HepG2 (cell line): ENCODE data around the gene CCS. TPM values are rescaled to one million over a fixed set of nuclear protein-coding genes. Genes with fewer than 3 reads are reported as not detected.
A peak's percentile ranks its signal among the peaks of the same experiment; 100 is the strongest.

Experiments used
- ATAC-seq: fragments of 200-7000 bp; cut with Tn5 transposase; 3 replicates; pipeline ENCODE4 v1.9.1; 2020; ENCODE audit warnings: mild to moderate bottlenecking, moderate library complexity
- BruUV-seq: library from RNA; stranded (reverse); fragments of 400-500 nt; replicated peaks from 2 replicates; lab custom pipeline; 2021; lab: Mats Ljungman, UMichigan
- CTCF ChIA-PET: fragments of 300-600 bp; formaldehyde crosslinking; extraction: SDS; loops from one replicate; lab custom pipeline; 2021; ENCODE audit warnings: low total read pairs, inconsistent platforms, low intra/inter-chr PET ratio; lab: Yijun Ruan, JAX
- POLR2A ChIA-PET: fragments of 350-600 bp; sonication (Branson Sonifier 250); formaldehyde crosslinking; loops from one replicate; lab custom pipeline; 2020; ENCODE audit warnings: antibody characterized with exemption, inconsistent platforms; lab: Yijun Ruan, JAX
- DNase-seq: peaks from one replicate; pipeline ENCODE4 v3.0.0-alpha.2; 2015; ENCODE audit warnings: low spot score
- FAIRE-seq: peaks from 3 replicates; lab custom pipeline; 2011; peaks lifted over from hg19 to GRCh38; lab: Jason Lieb, UNC
- H2AFZ ChIP-seq: one replicate; pipeline ENCODE4 v1.6.1; 2011; ENCODE audit warnings: low read length, inconsistent platforms
- H3K27ac ChIP-seq: fragments of 300-600 bp; 3 replicates; pipeline ENCODE4 v1.8.0; 2011; ENCODE audit warnings: mixed run types, mild to moderate bottlenecking, mixed read lengths, low read length, inconsistent platforms; ENCODE audit not compliant: insufficient read depth; ENCODE audit errors: extremely low read length
- H3K27me3 ChIP-seq, 2 experiments: fragments of 200-600 bp in 1 of 2; 2 replicates in 1 of 2; 3 replicates in 1 of 2; pipeline versions ENCODE4 v1.6.0 to v1.8.0; 2011; ENCODE audit warnings: low read length in 2 of 2, mild to moderate bottlenecking in 2 of 2, moderate library complexity in 2 of 2, inconsistent platforms in 1 of 2; ENCODE audit not compliant: insufficient read depth in 2 of 2, control insufficient read depth in 1 of 2
- H3K36me3 ChIP-seq, 2 experiments: fragments of 200-600 bp in 1 of 2; replicated peaks in 1 of 2; 2 replicates in 1 of 2; 3 replicates in 1 of 2; pipeline versions ENCODE4 v1.5.1 to v1.8.0; 2011; ENCODE audit warnings: low read length in 2 of 2, inconsistent platforms in 1 of 2; ENCODE audit not compliant: insufficient read depth in 2 of 2, control insufficient read depth in 1 of 2
- H3K4me1 ChIP-seq: 2 replicates; pipeline ENCODE4 v1.5.1; 2012; ENCODE audit warnings: low read length, inconsistent platforms; ENCODE audit not compliant: insufficient read depth
- H3K4me2 ChIP-seq: 2 replicates; pipeline ENCODE4 v1.6.0; 2011; ENCODE audit warnings: low read depth, low read length, inconsistent platforms
- H3K4me3 ChIP-seq, 3 experiments: fragments of 200-600 bp in 1 of 3; sonication (generic), shearing (Covaris generic) in 1 of 3; replicated peaks in 1 of 3; 2 replicates each; pipeline ENCODE4 v1.5.1; 2011 to 2016; ENCODE audit warnings: low read length in 3 of 3, inconsistent platforms in 2 of 3, low read depth in 2 of 3, mild to moderate bottlenecking in 2 of 3, control low read depth in 1 of 3, mixed read lengths in 1 of 3; ENCODE audit not compliant: insufficient read depth in 1 of 3
- H3K79me2 ChIP-seq: one replicate; pipeline ENCODE4 v1.6.1; 2011; ENCODE audit warnings: low read length, inconsistent platforms; ENCODE audit not compliant: insufficient read depth
- H3K9ac ChIP-seq: 2 replicates; pipeline ENCODE4 v1.6.0; 2011; ENCODE audit warnings: mild to moderate bottlenecking, low read depth, low read length, inconsistent platforms; ENCODE audit not compliant: insufficient read depth
- H3K9me3 ChIP-seq: 2 replicates; pipeline ENCODE4 v1.5.1; 2012; ENCODE audit warnings: mild to moderate bottlenecking, low read length
- H4K20me1 ChIP-seq: 2 replicates; pipeline ENCODE4 v1.6.0; 2011; ENCODE audit warnings: inconsistent platforms, mild to moderate bottlenecking, low read length, moderate library complexity; ENCODE audit not compliant: insufficient read depth
- AKAP8 ChIP-seq: sonication (generic); formaldehyde crosslinking; IDR thresholded peaks from 2 replicates; pipeline ENCODE4 v1.5.1; 2020; ENCODE audit warnings: mild to moderate bottlenecking, missing genetic modification reagents
- GTF3A ChIP-seq: sonication (generic); formaldehyde crosslinking; conservative IDR thresholded peaks from 2 replicates; pipeline ENCODE4 v1.4.0; 2020; ENCODE audit warnings: mild to moderate bottlenecking, missing genetic modification reagents
- KDM1A ChIP-seq: IDR thresholded peaks from 2 replicates; pipeline ENCODE4 v1.6.1; 2016; ENCODE audit warnings: missing compliant biosample characterization
- MTF2 ChIP-seq: sonication (generic); formaldehyde crosslinking; IDR thresholded peaks from 2 replicates; pipeline ENCODE4 v1.5.0; 2020; ENCODE audit warnings: missing genetic modification reagents, borderline replicate concordance
- NCOA1 ChIP-seq: sonication (generic); formaldehyde crosslinking; IDR thresholded peaks from 2 replicates; pipeline ENCODE4 v1.9.0; 2021; ENCODE audit warnings: missing genetic modification reagents
- POLR2A ChIP-seq, 2 experiments: IDR thresholded peaks; 2 replicates each; pipeline ENCODE4 v1.6.1; 2011; ENCODE audit warnings: low read depth in 2 of 2, low read length in 2 of 2, mild to moderate bottlenecking in 1 of 2, moderate library complexity in 1 of 2; ENCODE audit not compliant: insufficient read depth in 1 of 2
- RBFOX2 ChIP-seq: fragments of 200-400 bp; formaldehyde crosslinking; IDR thresholded peaks from 2 replicates; pipeline ENCODE4 v1.6.1; 2017; ENCODE audit warnings: low read depth, mild to moderate bottlenecking, low read length
- RFX1 ChIP-seq: fragments of 450-650 bp; IDR thresholded peaks from 2 replicates; pipeline ENCODE4 v1.6.1; 2017
- SAP130 ChIP-seq: IDR thresholded peaks from 2 replicates; pipeline ENCODE4 v1.6.1; 2016; ENCODE audit warnings: low read depth
- ZNF558 ChIP-seq: sonication (generic); formaldehyde crosslinking; IDR thresholded peaks from 2 replicates; pipeline ENCODE4 v1.9.0; 2022; ENCODE audit warnings: mild to moderate bottlenecking, missing genetic modification reagents, borderline replicate concordance
- ZSCAN30 ChIP-seq: sonication (generic); formaldehyde crosslinking; IDR thresholded peaks from 2 replicates; pipeline ENCODE4 v1.5.0; 2020; ENCODE audit warnings: mild to moderate bottlenecking, missing genetic modification reagents
- ZZZ3 ChIP-seq: sonication (generic); formaldehyde crosslinking; IDR thresholded peaks from 2 replicates; pipeline ENCODE4 v1.4.0; 2020; ENCODE audit warnings: missing genetic modification reagents, mild to moderate bottlenecking, borderline replicate concordance
- WGBS: methylation state at CpG from one replicate; pipeline ENCODE4 v1.1.6; 2017; ENCODE audit warnings: low lambda C conversion rate; 5-methylcytosine and 5-hydroxymethylcytosine counted together
- in situ Hi-C: cut with HindIII; loops from 2 replicates; pipeline ENCODE4 v1.10.0; 2017; ENCODE audit warnings: low pct_unique_long_range_greater_than_20kb; ENCODE audit not compliant: extremely low pct_ligation_motif_present
- intact Hi-C: fragments of 100-400 bp; cut with micrococcal nuclease; formaldehyde crosslinking; loops from one replicate; pipeline ENCODE4 v1.10.0; 2022; ENCODE audit not compliant: unreplicated experiment
- polyA plus RNA-seq, 8 experiments: library from polyadenylated mRNA; depleted of rRNA in 3 of 8; stranded (reverse) in 7 of 8; unstranded in 1 of 8; fragments of >200 nt; fragmentation: Illumina TruSeq in 4 of 8; extraction: Trizol in 4 of 8; gene quantifications; 2 replicates each; pipeline versions ENCODE4 v1.2.1 to v1.2.3, GENCODE V29; 2011 to 2016; ENCODE audit warnings: low read depth in 4 of 8, missing spikeins in 1 of 8, mixed read lengths in 1 of 8; ENCODE audit not compliant: insufficient read depth in 1 of 8
- total RNA-seq, 5 experiments: library from RNA; depleted of rRNA; stranded (reverse); fragments of >200 nt; fragmentation: Illumina TruSeq; extraction: Trizol; gene quantifications; 2 replicates each; pipeline ENCODE4 v1.2.3, GENCODE V29; 2016; ENCODE audit warnings: low read depth in 1 of 5

CCS gene
- total and polyA plus RNA-seq, 2 of the 13 experiments (the other 11 are each of a cell fraction or from before 2014, with no cell fraction given), result 25.4 to 44.6 TPM

DNA sequence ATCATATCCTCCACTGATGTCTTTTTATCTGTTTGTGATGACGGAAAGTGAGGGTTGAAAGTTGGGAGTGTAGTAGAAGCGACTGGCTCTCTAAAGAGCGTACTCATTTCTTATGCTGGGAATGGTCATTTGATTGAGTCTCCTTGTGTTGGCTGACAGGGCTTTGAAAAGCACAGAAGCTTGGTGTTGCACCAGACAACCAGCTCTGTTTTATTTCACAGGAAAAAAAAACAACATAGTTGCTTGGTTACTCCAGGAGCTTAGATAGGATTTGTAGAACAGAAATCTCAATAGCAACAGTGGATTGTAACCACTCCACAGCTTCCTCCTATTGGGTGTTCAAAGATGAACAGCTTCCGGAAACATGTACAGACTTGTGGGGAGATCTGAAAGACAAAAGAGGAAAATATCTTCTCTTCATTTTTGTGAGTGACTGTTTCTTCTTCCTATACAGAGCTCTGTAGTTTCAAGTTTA is 26.1 kb downstream of the CCS start:
- in situ Hi-C loops (no loop called here), intact Hi-C loops (no loop called here)
- no peak for FAIRE-seq
- Histone ChIP-seq H3K4me1 (peaks cover 66% of the 10 kb centered on the region), H3K27ac (peak overlapping the region; percentile 89), H3K9me3 (no peaks in the 10 kb centered on the region), H3K9ac (peak overlapping the region; percentile 92), H3K4me3 (peak overlapping the region; percentile 89 to 93 (median 92); a peak in 5 of 6 replicates), H3K27me3 (no peaks in the 10 kb centered on the region; a peak in 1 of 5 replicates), H2AFZ (no peak overlapping the region), H3K36me3 (peaks cover 7 to 38% of the 10 kb centered on the region in 2 experiments), H3K79me2 (peaks cover 75% of the 10 kb centered on the region), H3K4me2 (peak overlapping the region; percentile 88), H4K20me1 (peaks cover 72% of the 10 kb centered on the region)
- POLR2A ChIA-PET, result interaction anchor here (0.6 to 10.6 kb wide), 8 partner anchors 12 to 153 kb away, joined by 3 to 211 read pairs (median 4); partner anchors contain the start of genes CCDC87, CCS, RBM4 and RBM4B
- no peak for TF ChIP-seq KDM1A (CRISPR knock-in tag)
- TF ChIP-seq ZZZ3 (CRISPR knock-in tag), result no peak
- TF ChIP-seq MTF2 (CRISPR knock-in tag), result no peak
- TF ChIP-seq AKAP8 (CRISPR knock-in tag), result no peak
- TF ChIP-seq ZSCAN30 (CRISPR knock-in tag), result no peak
- TF ChIP-seq RFX1, result peak; percentile 27
- no peak for TF ChIP-seq GTF3A (CRISPR knock-in tag)
- 0 out of 2 replicates have a peak, but pooled peaks have one; percentile 5 for TF ChIP-seq SAP130 (CRISPR knock-in tag)
- TF ChIP-seq POLR2A (IDR thresholded peaks at IDR 0.05; ENCODE audit: insufficient read depth in 1 of 2, low read depth in 2 of 2, low read length in 2 of 2), result peak in 1 of 2 experiments; percentile 48; a peak in 1 of 4 replicates
- 0 out of 2 replicates have a peak, but pooled peaks have one; percentile 30 for TF ChIP-seq RBFOX2
- TF ChIP-seq NCOA1 (CRISPR knock-in tag), result no peak
- no peak for TF ChIP-seq ZNF558 (CRISPR knock-in tag)
- no TSS peak for BruUV-seq
- WGBS, result 38% methylated on average over 4 of the region's 4 CpGs
- CTCF ChIA-PET, result no interaction called here
- no peak for DNase-seq
- no peak for ATAC-seq
